Naive B cell (primary cell): ENCODE measurements around the gene LDLRAD2. TPM values are rescaled to one million over a fixed set of nuclear protein-coding genes. Genes with fewer than 3 reads are reported as not detected.

Source experiments
- ATAC-seq, 2 donors: fragments of 150-1000 bp; cut with Tn5 transposase; 2 replicates each; pipeline ENCODE4 v1.10.0; 2021; ENCODE audit warnings: low read depth in 2 of 2, mild to moderate bottlenecking in 2 of 2, moderate library complexity in 2 of 2
- DNase-seq: peaks from one replicate; pipeline ENCODE4 v3.0.0; 2022
- H3K27ac Mint-ChIP-seq, 6 donors: one replicate each; pipeline ENCODE4 v1.8.0; 2020 to 2022; ENCODE audit warnings: mild to moderate bottlenecking in 6 of 6, mixed read lengths in 6 of 6, moderate library complexity in 5 of 6, inconsistent platforms in 2 of 6
- H3K27me3 Mint-ChIP-seq, 3 donors: one replicate each; pipeline ENCODE4 v1.8.0; 2021 to 2022; ENCODE audit warnings: mixed read lengths in 3 of 3, mild to moderate bottlenecking in 1 of 3
- H3K36me3 Mint-ChIP-seq, 2 donors: one replicate each; pipeline ENCODE4 v1.8.0; 2020 to 2022; ENCODE audit warnings: mixed read lengths in 2 of 2, inconsistent platforms in 1 of 2, mild to moderate bottlenecking in 1 of 2
- H3K4me1 Mint-ChIP-seq, 3 donors: one replicate each; pipeline ENCODE4 v1.8.0; 2020 to 2022; ENCODE audit warnings: mixed read lengths in 3 of 3, inconsistent platforms in 1 of 3, mild to moderate bottlenecking in 1 of 3, moderate library complexity in 1 of 3
- H3K4me3 Mint-ChIP-seq, 8 donors: one replicate each; pipeline ENCODE4 v1.8.0; 2020 to 2022; ENCODE audit warnings: mild to moderate bottlenecking in 8 of 8, mixed read lengths in 8 of 8, moderate library complexity in 8 of 8, inconsistent platforms in 2 of 8
- H3K9me3 Mint-ChIP-seq, 7 donors: one replicate each; pipeline ENCODE4 v1.8.0; 2020 to 2022; ENCODE audit warnings: mixed read lengths in 7 of 7, mild to moderate bottlenecking in 5 of 7, inconsistent platforms in 2 of 7, moderate library complexity in 1 of 7
- polyA plus RNA-seq, 6 donors: library from polyadenylated mRNA; unstranded; fragments of 300-500 nt; fragmentation: Illumina TruSeq; gene quantifications; one replicate each; pipeline ENCODE4 v1.2.3, GENCODE V29; 2021; ENCODE audit warnings: low read depth in 6 of 6

LDLRAD2 gene
- polyA plus RNA-seq, 6 donors from 2014 or later, result not detected

DNA sequence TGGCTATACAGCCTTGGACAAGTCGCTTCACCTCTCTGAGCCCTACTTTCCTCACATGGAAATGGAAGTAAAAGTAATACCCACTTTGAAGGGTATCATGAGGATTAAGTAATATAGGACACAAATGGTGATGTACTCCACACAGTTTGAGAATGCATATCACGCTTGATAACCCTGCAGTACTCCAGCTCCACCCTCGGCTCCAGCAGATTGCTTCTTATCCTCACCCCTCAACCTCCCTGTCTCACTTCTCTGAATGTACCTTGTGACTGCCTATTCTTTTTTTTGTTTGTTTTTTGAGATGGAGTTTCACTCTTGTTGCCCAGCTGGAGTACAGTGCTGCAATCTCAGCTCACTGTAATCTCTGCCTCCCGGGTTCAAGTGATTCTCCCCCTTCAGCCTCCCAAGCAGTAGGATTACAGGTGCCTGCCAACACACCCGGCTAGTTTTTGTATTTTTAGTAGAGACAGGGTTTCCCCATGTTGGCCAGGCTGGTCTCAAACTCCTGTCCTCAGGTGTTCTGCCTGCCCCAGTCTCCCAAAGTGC, 55.5 kb downstream of the LDLRAD2 start:
- peaks cover 12 to 26% (median 18%) of the 10 kb centered on the region in 3 donors for H3K4me1 Mint-ChIP-seq

DNA sequence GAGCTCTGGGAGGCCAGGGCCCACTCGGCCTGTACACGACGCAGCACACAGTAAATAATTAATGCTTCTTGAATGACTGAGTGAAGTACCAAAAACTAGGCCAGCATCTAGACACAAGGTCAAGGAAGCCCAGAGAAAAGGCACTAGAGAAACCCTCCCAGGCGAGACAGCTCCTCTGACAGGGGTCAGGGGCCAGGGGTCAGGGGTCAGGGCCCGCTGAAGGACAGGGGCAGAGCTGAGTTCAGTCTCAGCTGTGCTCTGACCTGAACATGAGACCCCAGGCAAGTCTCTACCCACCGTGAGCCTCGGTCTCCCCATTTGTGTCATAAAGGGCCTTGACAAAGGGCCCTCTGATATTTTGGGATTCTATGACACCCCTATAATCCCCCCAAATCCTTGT, 56.4 kb downstream of the LDLRAD2 start:
- Mint-ChIP-seq H3K4me3 (no peak overlapping the region), H3K27ac (peak overlapping the region in 3 of 6 donors; percentile 25 to 94 (median 84)), H3K4me1 (peaks cover 12 to 26% (median 18%) of the 10 kb centered on the region in 3 donors), H3K27me3 (no peaks in the 10 kb centered on the region), H3K36me3 (no peaks in the 10 kb centered on the region), H3K9me3 (no peaks in the 10 kb centered on the region)
- DNase-seq (no peak), ATAC-seq (no peak)

More for the DNA sequence above, 55.5 kb downstream of the LDLRAD2 start:
- H3K9me3 Mint-ChIP-seq, result no peaks in the 10 kb centered on the region
- H3K27ac Mint-ChIP-seq, result peak overlapping the region in 3 of 6 donors; percentile 84 to 94 (median 84)
- no peak for ATAC-seq
- H3K4me3 Mint-ChIP-seq, result no peak overlapping the region
- no peaks in the 10 kb centered on the region for H3K27me3 Mint-ChIP-seq
- no peak for DNase-seq
- H3K36me3 Mint-ChIP-seq, result no peaks in the 10 kb centered on the region

DNA sequence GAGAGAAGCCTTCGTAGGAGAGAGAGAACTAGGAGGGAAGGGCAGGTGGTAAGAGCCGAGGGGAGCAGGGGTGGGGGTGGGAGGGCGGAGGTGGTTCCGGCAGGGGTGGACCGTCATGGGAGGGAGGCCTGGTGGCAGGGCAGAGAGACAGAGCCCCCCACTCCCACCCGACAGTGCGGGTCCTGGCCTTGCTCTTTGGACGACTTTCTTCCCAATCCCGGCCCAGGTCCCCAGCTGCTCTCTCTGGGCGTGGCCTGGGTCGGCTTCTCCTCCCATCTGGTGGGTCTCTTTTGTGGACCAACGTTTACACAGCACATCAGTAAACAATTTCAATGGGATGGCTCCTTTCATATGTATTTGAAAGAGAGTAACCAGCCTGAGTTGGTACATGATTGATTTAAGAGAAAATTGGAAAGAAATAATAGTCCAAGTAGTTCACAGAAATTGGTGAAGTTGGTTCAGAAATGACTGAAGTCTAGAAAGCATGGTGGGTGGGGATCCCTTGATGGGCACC, 56.9 kb downstream of the LDLRAD2 start:
- H3K4me3 Mint-ChIP-seq, result no peak overlapping the region
- H3K27ac Mint-ChIP-seq, result peak overlapping the region in 3 of 6 donors; percentile 25 to 89 (median 84)
- DNase-seq (no peak), ATAC-seq (no peak)
- H3K27me3 Mint-ChIP-seq, result no peaks in the 10 kb centered on the region
- H3K9me3 Mint-ChIP-seq, result no peaks in the 10 kb centered on the region
- H3K4me1 Mint-ChIP-seq, result peaks cover 12 to 26% (median 18%) of the 10 kb centered on the region in 3 donors
- no peaks in the 10 kb centered on the region for H3K36me3 Mint-ChIP-seq

DNA sequence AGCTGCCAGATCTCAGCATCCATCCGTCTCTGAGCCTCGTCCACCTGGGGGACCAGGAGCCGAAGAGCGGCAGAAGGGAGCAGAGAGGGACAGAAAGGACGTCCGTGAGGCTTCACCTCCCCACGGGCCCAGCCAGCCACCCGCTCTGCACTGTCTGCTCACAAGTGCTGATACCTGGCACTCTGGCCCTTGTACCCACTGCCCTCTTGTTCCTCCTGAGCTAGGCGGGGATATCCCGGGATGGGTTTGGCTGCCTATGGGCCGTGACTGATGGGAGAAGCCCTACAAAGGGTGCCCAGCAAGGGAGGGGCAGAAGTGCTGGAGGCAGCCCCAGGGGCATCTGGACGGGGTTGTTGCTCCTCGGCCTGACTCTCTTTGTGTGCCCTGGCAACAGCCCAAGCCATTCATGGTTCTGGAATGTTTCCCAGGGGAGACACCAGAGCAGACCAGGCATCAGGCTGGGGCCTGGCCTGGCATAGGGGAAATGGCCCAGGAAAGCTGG, 57.6 kb downstream of the LDLRAD2 start:
- peak overlapping the region in 2 of 6 donors; percentile 4 to 13 for H3K27ac Mint-ChIP-seq
- H3K36me3 Mint-ChIP-seq, result no peaks in the 10 kb centered on the region
- peaks cover 12 to 26% (median 18%) of the 10 kb centered on the region in 3 donors for H3K4me1 Mint-ChIP-seq
- no peak overlapping the region for H3K4me3 Mint-ChIP-seq
- DNase-seq, result no peak
- no peaks in the 10 kb centered on the region for H3K9me3 Mint-ChIP-seq
- no peak for ATAC-seq
- H3K27me3 Mint-ChIP-seq, result no peaks in the 10 kb centered on the region

DNA sequence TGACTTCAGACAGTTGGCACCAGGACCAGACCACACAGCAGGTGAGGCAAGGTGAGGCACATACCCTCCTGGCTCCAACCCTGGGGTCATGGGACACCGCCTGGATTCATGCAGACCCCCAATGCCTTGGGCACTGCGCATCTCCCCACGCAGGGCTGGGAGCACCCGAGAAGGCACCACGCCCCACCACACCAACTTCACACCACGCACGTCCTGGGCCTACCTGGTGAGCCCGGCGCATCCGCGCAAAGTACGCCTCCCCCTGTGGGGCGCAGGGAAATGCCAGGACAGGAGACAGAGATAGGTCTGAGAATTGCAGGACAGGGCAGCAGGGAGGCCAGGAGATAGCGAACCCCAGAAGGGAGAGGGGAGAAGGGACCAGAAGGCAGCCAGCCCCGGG, 58.5 kb downstream of the LDLRAD2 start:
- no peak overlapping the region for H3K27ac Mint-ChIP-seq
- peak overlapping the region in 1 of 8 donors; percentile 42 for H3K4me3 Mint-ChIP-seq
- no peaks in the 10 kb centered on the region for H3K36me3 Mint-ChIP-seq
- no peaks in the 10 kb centered on the region for H3K27me3 Mint-ChIP-seq
- ATAC-seq, result no peak
- no peak for DNase-seq
- peaks cover 9 to 22% (median 12%) of the 10 kb centered on the region in 3 donors for H3K4me1 Mint-ChIP-seq
- H3K9me3 Mint-ChIP-seq, result no peaks in the 10 kb centered on the region

DNA sequence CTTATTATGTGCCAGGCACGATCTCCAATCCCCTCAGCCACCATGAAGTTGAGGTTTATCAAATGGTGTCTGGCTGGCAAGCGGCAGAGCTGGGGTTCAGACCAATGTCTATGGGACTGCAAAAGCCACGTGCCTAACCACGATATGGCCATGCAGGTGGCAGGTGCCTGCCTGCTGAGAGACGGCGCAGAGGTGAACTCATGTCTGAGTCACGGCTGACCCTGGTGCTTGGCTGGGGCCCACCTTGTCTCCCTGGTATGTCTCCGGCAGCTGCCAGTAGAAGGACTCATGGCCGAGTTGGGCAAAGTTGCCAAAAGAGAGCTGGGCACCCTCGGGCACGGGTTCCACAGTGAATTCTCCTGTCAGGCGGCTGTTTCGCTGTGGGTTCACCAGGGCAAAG, 59.9 kb downstream of the LDLRAD2 start:
- Mint-ChIP-seq H3K9me3 (no peaks in the 10 kb centered on the region), H3K27me3 (no peaks in the 10 kb centered on the region), H3K36me3 (no peaks in the 10 kb centered on the region), H3K4me3 (no peak overlapping the region), H3K4me1 (peaks cover 0 to 11% (median 3%) of the 10 kb centered on the region in 3 donors), H3K27ac (no peak overlapping the region)
- DNase-seq (no peak), ATAC-seq (no peak)

DNA sequence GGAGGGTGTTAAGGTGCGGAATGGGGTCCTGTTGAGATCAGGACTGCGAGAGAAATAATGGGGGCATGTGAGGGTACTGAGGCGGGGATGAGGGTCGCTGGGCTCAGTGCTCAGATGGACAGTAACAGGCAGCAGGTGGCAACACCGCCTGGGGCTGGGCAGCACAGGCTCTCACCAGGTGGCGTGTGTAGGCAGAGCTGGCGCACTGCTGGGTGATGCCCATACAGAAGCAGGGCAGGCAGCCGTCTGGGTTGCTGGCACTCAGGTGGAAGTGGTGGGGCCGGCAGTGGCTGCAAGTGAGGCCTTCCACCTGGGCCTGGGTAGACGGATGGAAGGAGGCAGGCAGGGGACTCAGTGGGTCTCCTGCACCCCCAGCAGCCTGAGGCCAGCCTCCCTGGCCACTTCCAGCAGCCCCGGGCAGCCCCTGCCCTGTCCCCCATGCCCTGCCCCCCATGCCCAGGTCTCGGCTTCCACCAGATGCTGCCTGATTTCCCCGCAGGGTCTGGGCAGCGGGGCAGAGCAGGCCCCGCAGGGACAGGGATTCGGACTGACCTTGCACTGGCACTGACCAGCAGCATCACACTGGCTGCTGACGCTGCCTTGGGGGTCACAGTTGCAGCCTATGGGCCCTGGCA, 60.5 kb downstream of the LDLRAD2 start:
- no peaks in the 10 kb centered on the region for H3K27me3 Mint-ChIP-seq
- no peak overlapping the region for H3K27ac Mint-ChIP-seq
- ATAC-seq (no peak), DNase-seq (no peak)
- no peaks in the 10 kb centered on the region for H3K9me3 Mint-ChIP-seq
- no peaks in the 10 kb centered on the region for H3K36me3 Mint-ChIP-seq
- peaks cover 0 to 8% (median 2%) of the 10 kb centered on the region in 3 donors for H3K4me1 Mint-ChIP-seq
- H3K4me3 Mint-ChIP-seq, result no peak overlapping the region

DNA sequence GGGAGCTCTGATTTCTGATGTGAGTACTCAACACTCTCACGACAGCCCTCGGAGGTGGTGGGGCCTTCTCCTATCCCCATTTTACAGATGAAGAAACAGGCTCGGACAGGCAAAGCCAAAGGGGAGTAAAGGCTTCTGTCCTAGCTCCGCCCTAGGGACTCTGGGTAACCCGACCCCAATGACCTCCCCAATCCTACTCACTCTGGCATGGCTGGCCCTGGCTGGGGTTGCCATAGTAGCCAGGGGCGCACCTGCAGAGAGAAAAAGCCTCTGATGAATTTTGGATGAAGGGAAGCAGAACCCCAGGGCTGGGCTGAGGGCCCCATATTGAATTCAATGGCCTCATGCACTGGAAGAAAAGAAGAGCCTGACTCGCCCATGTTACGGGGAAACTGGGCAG, 61.1 kb downstream of the LDLRAD2 start:
- no peaks in the 10 kb centered on the region for H3K27me3 Mint-ChIP-seq
- no peak overlapping the region for H3K27ac Mint-ChIP-seq
- no peaks in the 10 kb centered on the region for H3K36me3 Mint-ChIP-seq
- H3K4me3 Mint-ChIP-seq, result no peak overlapping the region
- DNase-seq, result no peak
- H3K9me3 Mint-ChIP-seq, result no peaks in the 10 kb centered on the region
- no peak for ATAC-seq
- H3K4me1 Mint-ChIP-seq, result peaks cover 0 to 5% (median 0%) of the 10 kb centered on the region in 3 donors

DNA sequence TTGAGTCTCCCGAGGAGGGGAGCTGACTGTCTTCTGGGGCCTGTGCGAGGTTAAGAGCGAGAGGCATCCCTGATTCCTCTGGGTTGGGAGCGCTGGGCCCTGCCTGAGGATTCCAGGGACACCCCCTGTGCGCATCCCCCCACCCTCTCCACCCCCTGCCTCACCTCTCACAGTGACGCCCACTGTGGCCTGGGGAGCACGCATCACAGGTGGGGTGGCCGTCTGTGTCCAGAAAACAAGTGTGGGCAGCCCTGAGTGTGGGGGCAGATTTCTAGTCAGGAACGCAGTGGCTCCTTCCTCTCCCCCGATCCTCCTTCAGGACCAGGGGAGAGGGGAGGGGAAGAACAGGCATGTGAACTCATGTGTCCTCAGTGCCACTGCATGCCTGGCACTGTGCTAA, 61.7 kb downstream of the LDLRAD2 start:
- Mint-ChIP-seq H3K27ac (no peak overlapping the region), H3K9me3 (no peaks in the 10 kb centered on the region), H3K36me3 (no peaks in the 10 kb centered on the region), H3K4me1 (peaks cover 0 to 5% (median 0%) of the 10 kb centered on the region in 3 donors), H3K4me3 (no peak overlapping the region), H3K27me3 (no peaks in the 10 kb centered on the region)
- no peak for DNase-seq
- no peak for ATAC-seq

DNA sequence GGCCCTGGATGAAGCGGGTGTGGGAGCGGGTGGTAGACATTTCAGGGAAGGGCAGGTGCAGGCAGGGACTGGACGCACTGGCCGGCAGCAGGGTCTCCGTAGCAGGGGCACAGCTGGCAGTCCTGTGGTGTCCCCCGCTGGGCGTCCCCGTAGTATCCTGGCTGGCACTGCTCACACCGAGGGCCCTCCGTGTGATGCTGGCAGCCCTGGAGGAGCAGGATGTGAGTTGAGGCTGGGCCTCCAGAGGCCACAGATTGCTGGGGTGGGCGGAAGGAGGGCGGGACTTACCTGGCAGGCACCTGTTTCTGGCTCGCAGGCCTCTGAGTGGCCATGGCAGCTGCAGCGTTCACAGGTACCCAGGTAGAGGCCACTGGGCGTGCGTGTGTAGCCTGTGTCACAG, 62.3 kb downstream of the LDLRAD2 start:
- Mint-ChIP-seq H3K27ac (no peak overlapping the region), H3K27me3 (no peaks in the 10 kb centered on the region), H3K9me3 (no peaks in the 10 kb centered on the region), H3K36me3 (no peaks in the 10 kb centered on the region), H3K4me1 (peaks cover 0 to 5% (median 0%) of the 10 kb centered on the region in 3 donors), H3K4me3 (no peak overlapping the region)
- DNase-seq (no peak), ATAC-seq (no peak)

Other genes with a start within 250 kb of the LDLRAD2 start
- not detected for gene RAP1GAP, start 142.9 kb upstream of the LDLRAD2 start, polyA plus RNA-seq
- 10 to 100 TPM; 30.3 to 45.9 (median 39.8) TPM for gene USP48, start 29.1 kb upstream of the LDLRAD2 start, polyA plus RNA-seq
- under 1 TPM in 1 of 6 donors, not detected in 5; 0.07 TPM for gene HSPG2, start 125.0 kb downstream of the LDLRAD2 start, polyA plus RNA-seq
- gene CELA3B, start 164.8 kb downstream of the LDLRAD2 start, polyA plus RNA-seq, result not detected
- gene CELA3A, start 189.4 kb downstream of the LDLRAD2 start, polyA plus RNA-seq, result not detected
- 100 to 1,000 TPM; 165 to 491 (median 378) TPM for gene CDC42, start 240.4 kb downstream of the LDLRAD2 start, polyA plus RNA-seq